ENCODE results near the gene TEAD3.

DNA sequence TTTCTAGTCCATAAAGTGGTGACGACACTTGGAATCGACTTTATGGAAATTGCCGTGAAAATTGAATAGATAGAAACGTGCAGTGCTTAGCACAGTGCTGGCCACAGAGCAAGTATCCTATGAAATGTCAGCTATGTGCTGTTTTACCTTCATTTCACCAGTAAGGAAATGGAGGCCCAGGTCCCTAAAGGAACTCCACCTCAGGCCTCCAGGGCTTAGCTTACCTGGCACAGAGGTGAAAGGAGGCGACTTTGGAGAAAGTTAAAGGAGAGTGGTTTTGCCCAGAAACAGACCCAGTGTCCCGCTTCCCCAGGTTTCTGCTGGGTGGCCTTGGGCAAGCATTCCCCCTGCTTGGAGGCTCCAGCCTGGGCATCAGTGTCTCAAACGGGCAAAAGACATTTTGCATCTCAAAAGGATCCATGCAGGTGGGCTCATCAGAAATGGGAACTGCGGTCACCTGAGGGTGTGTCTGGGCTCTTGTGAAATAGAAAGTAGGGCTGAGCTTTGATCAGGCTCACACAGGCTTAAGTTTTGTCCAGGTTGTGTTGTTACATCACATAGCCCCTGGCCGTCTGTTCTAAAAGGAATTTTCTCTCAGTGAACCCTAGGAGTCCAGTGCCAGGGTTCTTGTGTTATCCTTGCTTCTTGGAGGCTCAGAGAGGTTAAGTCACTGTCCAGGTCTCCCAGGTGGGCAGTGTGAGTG lies 22.6 kb upstream of the TEAD3 start:
- TF ChIP-seq, protein P1, sequence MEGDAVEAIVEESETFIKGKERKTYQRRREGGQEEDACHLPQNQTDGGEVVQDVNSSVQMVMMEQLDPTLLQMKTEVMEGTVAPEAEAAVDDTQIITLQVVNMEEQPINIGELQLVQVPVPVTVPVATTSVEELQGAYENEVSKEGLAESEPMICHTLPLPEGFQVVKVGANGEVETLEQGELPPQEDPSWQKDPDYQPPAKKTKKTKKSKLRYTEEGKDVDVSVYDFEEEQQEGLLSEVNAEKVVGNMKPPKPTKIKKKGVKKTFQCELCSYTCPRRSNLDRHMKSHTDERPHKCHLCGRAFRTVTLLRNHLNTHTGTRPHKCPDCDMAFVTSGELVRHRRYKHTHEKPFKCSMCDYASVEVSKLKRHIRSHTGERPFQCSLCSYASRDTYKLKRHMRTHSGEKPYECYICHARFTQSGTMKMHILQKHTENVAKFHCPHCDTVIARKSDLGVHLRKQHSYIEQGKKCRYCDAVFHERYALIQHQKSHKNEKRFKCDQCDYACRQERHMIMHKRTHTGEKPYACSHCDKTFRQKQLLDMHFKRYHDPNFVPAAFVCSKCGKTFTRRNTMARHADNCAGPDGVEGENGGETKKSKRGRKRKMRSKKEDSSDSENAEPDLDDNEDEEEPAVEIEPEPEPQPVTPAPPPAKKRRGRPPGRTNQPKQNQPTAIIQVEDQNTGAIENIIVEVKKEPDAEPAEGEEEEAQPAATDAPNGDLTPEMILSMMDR (IDR thresholded peaks at IDR 0.05; ENCODE audit: insufficient read depth, low read depth, low read length), result no peak
- no peak for TF ChIP-seq EZH2 (IDR thresholded peaks at IDR 0.05; ENCODE audit: insufficient read depth, low read length)

Data from astrocyte (in vitro differentiated cells and primary cell).